Kasumi-1 (cell line): ENCODE results near the gene PDE8A.
A peak's percentile ranks its signal among the peaks of the same experiment; 100 is the strongest.
"Not testable (repeated sequence)": the region's sequence is repeated elsewhere in the genome, so short reads cannot be mapped to it uniquely, and the experiment has no call there.

Experiments
- DNase-seq, 2 experiments: peaks; one replicate each; lab custom pipeline; 2025; lab: John Stamatoyannopoulos, UW

Gene PDE8A

GRCh38 chr15:84961707-84962106, 19.9 kb upstream of the PDE8A start:
- no peak for DNase-seq

GRCh38 chr15:84962955-84963354, 18.7 kb upstream of the PDE8A start:
- DNase-seq = no peak

- DNase-seq = peak in 1 of 2 experiments; percentile 18
Measured at GRCh38 chr15:84967380-84967779, 14.3 kb upstream of the PDE8A start.

- DNase-seq = no peak
Measured at GRCh38 chr15:84968301-84968700, 13.4 kb upstream of the PDE8A start.

- DNase-seq = no peak
Measured at GRCh38 chr15:84969257-84969656, 12.4 kb upstream of the PDE8A start.

GRCh38 chr15:84970843-84971242, 10.8 kb upstream of the PDE8A start:
- no peak for DNase-seq

- DNase-seq = no peak
Measured at GRCh38 chr15:84973492-84974460, 7.9 kb upstream of the PDE8A start.

- DNase-seq = no peak
Measured at GRCh38 chr15:84975871-84976351, 5.7 kb upstream of the PDE8A start.

GRCh38 chr15:84976746-84977345, 4.8 kb upstream of the PDE8A start:
- no peak for DNase-seq

GRCh38 chr15:84979651-84980050, 2.0 kb upstream of the PDE8A start:
- DNase-seq = no peak

- peak; percentile 81 to 83 for DNase-seq
Measured at GRCh38 chr15:84980196-84981053, 1.2 kb upstream of the PDE8A start.

- peak; percentile 83 to 86 for DNase-seq
Measured at GRCh38 chr15:84981054-84981710, 474 bp upstream of the PDE8A start.

- DNase-seq = peak in 1 of 2 experiments; percentile 29
Measured at GRCh38 chr15:84982301-84982920, 755 bp downstream of the PDE8A start.

GRCh38 chr15:84983294-84983693, 1.6 kb downstream of the PDE8A start:
- no peak for DNase-seq

- DNase-seq = no peak
Measured at GRCh38 chr15:84983711-84984110, 2.1 kb downstream of the PDE8A start.

- DNase-seq = no peak
Measured at GRCh38 chr15:84985158-84985557, 3.5 kb downstream of the PDE8A start.

- not testable (repeated sequence) for DNase-seq
Measured at GRCh38 chr15:84987351-84987750, 5.7 kb downstream of the PDE8A start.

- no peak for DNase-seq
Measured at GRCh38 chr15:84987949-84988624, 6.4 kb downstream of the PDE8A start.

- no peak for DNase-seq
Measured at GRCh38 chr15:84988909-84989644, 7.4 kb downstream of the PDE8A start.

- no peak for DNase-seq
Measured at GRCh38 chr15:84990507-84990906, 8.9 kb downstream of the PDE8A start.
